ENCODE results near the gene PTPRM.

PTPRM gene

DNA sequence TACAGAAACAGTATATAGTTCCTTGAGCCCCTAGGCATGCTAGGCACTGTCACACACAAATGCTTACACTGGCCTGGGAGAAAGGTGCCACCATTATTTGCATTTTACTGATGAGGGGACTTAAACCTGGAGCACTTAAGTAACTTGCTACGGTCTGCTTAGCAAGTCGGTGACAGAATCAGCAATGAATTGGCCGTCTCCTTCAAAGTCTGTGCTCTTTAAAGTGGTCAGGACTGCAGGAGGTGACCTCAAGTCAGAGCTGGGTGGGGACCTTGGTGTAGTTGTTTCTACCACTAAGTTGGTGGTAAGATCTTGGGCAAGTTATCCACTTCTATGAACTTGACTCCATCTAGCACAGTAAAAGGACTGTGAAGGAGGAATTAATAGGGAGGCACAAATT is 34.8 kb downstream of the PTPRM start:
- H3K27ac Mint-ChIP-seq = no peak overlapping the region
- no peaks in the 10 kb centered on the region for H3K36me3 Mint-ChIP-seq (ENCODE audit: low read depth)

GRCh38 chr18:7603259-7604000 is 36.3 kb downstream of the PTPRM start:
- H3K4me1 Mint-ChIP-seq = peaks cover 69% of the 10 kb centered on the region
- no peaks in the 10 kb centered on the region for H3K9me3 Mint-ChIP-seq
- DNase-seq = no peak
- no peaks in the 10 kb centered on the region for H3K36me3 Mint-ChIP-seq (ENCODE audit: low read depth)
- peak overlapping the region; percentile 28 for H3K27ac Mint-ChIP-seq
- peaks cover 3% of the 10 kb centered on the region for H3K27me3 Mint-ChIP-seq (ENCODE audit: low read depth, poor library complexity)
- TF ChIP-seq, protein P1, sequence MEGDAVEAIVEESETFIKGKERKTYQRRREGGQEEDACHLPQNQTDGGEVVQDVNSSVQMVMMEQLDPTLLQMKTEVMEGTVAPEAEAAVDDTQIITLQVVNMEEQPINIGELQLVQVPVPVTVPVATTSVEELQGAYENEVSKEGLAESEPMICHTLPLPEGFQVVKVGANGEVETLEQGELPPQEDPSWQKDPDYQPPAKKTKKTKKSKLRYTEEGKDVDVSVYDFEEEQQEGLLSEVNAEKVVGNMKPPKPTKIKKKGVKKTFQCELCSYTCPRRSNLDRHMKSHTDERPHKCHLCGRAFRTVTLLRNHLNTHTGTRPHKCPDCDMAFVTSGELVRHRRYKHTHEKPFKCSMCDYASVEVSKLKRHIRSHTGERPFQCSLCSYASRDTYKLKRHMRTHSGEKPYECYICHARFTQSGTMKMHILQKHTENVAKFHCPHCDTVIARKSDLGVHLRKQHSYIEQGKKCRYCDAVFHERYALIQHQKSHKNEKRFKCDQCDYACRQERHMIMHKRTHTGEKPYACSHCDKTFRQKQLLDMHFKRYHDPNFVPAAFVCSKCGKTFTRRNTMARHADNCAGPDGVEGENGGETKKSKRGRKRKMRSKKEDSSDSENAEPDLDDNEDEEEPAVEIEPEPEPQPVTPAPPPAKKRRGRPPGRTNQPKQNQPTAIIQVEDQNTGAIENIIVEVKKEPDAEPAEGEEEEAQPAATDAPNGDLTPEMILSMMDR (IDR thresholded peaks at IDR 0.05) = no peak
- no peak overlapping the region for H3K4me3 Mint-ChIP-seq

More for the DNA sequence above, 34.8 kb downstream of the PTPRM start:
- DNase-seq = no peak
- TF ChIP-seq, protein P1 (IDR thresholded peaks at IDR 0.05) = no peak
- Mint-ChIP-seq H3K4me3 (no peak overlapping the region), H3K4me1 (peaks cover 54% of the 10 kb centered on the region), H3K9me3 (no peaks in the 10 kb centered on the region), H3K27me3 (ENCODE audit: low read depth, poor library complexity) (peaks cover under 1% of the 10 kb centered on the region)

- DNase-seq = no peak
- peaks cover 3% of the 10 kb centered on the region for H3K27me3 Mint-ChIP-seq (ENCODE audit: low read depth, poor library complexity)
- no peaks in the 10 kb centered on the region for H3K9me3 Mint-ChIP-seq
- TF ChIP-seq, protein P1 (IDR thresholded peaks at IDR 0.05) = no peak
- no peak overlapping the region for H3K4me3 Mint-ChIP-seq
- no peak overlapping the region for H3K27ac Mint-ChIP-seq
- peaks cover 78% of the 10 kb centered on the region for H3K4me1 Mint-ChIP-seq
- H3K36me3 Mint-ChIP-seq (ENCODE audit: low read depth) = no peaks in the 10 kb centered on the region
Measured at GRCh38 chr18:7604361-7604760, 37.2 kb downstream of the PTPRM start.

GRCh38 chr18:7605705-7606104 is 38.6 kb downstream of the PTPRM start:
- Mint-ChIP-seq H3K4me3 (no peak overlapping the region), H3K4me1 (peaks cover 70% of the 10 kb centered on the region), H3K9me3 (no peaks in the 10 kb centered on the region), H3K27ac (peak overlapping the region; percentile 21), H3K27me3 (ENCODE audit: low read depth, poor library complexity) (peaks cover 5% of the 10 kb centered on the region), H3K36me3 (ENCODE audit: low read depth) (peaks cover 5% of the 10 kb centered on the region)
- no peak for DNase-seq
- TF ChIP-seq, protein P1 (IDR thresholded peaks at IDR 0.05) = no peak

- peaks cover 5% of the 10 kb centered on the region for H3K36me3 Mint-ChIP-seq (ENCODE audit: low read depth)
- H3K4me3 Mint-ChIP-seq = no peak overlapping the region
- TF ChIP-seq, protein P1 (IDR thresholded peaks at IDR 0.05) = no peak
- peak overlapping the region; percentile 89 for H3K27ac Mint-ChIP-seq
- DNase-seq = no peak
- peaks cover 57% of the 10 kb centered on the region for H3K4me1 Mint-ChIP-seq
- H3K9me3 Mint-ChIP-seq = peaks cover 3% of the 10 kb centered on the region
- peaks cover 7% of the 10 kb centered on the region for H3K27me3 Mint-ChIP-seq (ENCODE audit: low read depth, poor library complexity)
Measured at GRCh38 chr18:7607540-7608173, 40.5 kb downstream of the PTPRM start.
